Thymus (tissue), 11 donors: ENCODE data around the gene RHOT1. TPM values are rescaled to one million over a fixed set of nuclear protein-coding genes. Genes with fewer than 3 reads are reported as not detected.
A peak's percentile ranks its signal among the peaks of the same experiment; 100 is the strongest.

ENCODE experiments used
- DNase-seq, 9 donors: peaks; one replicate each; pipeline ENCODE4 v3.0.0-alpha.2; 2013; ENCODE audit warnings: low spot score in 9 of 9, low read depth in 6 of 9, missing footprints in 1 of 9
- H3K27ac ChIP-seq, 2 donors: one replicate each; pipeline ENCODE4 v1.5.1; 2013; ENCODE audit warnings: control low read depth in 1 of 2, low read depth in 1 of 2, low read length in 1 of 2, mild to moderate bottlenecking in 1 of 2, moderate library complexity in 1 of 2
- H3K27me3 ChIP-seq, 2 donors: one replicate each; pipeline ENCODE4 v1.5.1; 2013; ENCODE audit warnings: low read length in 1 of 2; ENCODE audit not compliant: control insufficient read depth in 2 of 2, insufficient read depth in 1 of 2
- H3K36me3 ChIP-seq, 2 donors: one replicate each; pipeline ENCODE4 v1.5.1; 2013; ENCODE audit warnings: low read length in 1 of 2, mild to moderate bottlenecking in 1 of 2, moderate library complexity in 1 of 2; ENCODE audit not compliant: control insufficient read depth in 2 of 2, insufficient read depth in 2 of 2
- H3K4me1 ChIP-seq, 2 donors: one replicate each; pipeline ENCODE4 v1.5.1; 2013; ENCODE audit warnings: low read length in 2 of 2; ENCODE audit not compliant: control insufficient read depth in 2 of 2, insufficient read depth in 2 of 2
- H3K4me3 ChIP-seq, 2 donors: one replicate each; pipeline ENCODE4 v1.5.1; 2013; ENCODE audit warnings: low read length in 2 of 2, control low read depth in 1 of 2, mild to moderate bottlenecking in 1 of 2
- H3K9me3 ChIP-seq, 2 donors: one replicate each; pipeline ENCODE4 v1.5.1; 2013; ENCODE audit warnings: low read length in 1 of 2, mild to moderate bottlenecking in 1 of 2; ENCODE audit not compliant: control insufficient read depth in 2 of 2, insufficient read depth in 1 of 2
- WGBS: extraction: QIAGEN DNeasy Blood & Tissue Kit; methylation state at CpG from one replicate; pipeline ENCODE4 v1.1.7; 2013; 5-methylcytosine and 5-hydroxymethylcytosine counted together
- polyA plus RNA-seq: library from polyadenylated mRNA; stranded (reverse); fragments of 200-250 nt; gene quantifications from one replicate; pipeline ENCODE4 v1.2.3, GENCODE V29; 2013
- total RNA-seq: library from RNA; stranded (reverse); fragments of 120-200 nt; gene quantifications from one replicate; pipeline ENCODE4 v1.2.4, GENCODE V29; 2013
- donor health status: healthy.

The RHOT1 gene
- total and polyA plus RNA-seq, 2 donors, result 43.9 to 51.6 TPM

DNA sequence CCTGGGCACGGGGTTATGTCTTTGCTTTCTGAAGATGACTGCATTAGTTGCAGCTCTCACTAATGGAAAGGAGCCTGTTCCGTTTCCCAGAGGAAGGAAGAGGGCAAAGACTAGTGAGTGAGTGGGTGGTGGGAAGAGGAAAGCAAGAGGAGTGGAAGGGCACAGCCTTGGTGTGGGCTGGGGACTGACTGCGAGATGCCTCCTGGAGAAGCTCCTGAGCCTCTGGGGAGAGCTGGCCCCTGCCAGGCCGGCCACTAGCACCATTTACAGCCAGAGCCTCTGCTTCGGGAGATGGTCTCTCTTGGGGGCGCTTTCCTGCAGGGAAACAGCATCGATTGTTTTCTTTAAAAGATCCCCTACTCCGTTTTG is 122.5 kb downstream of the RHOT1 start:
- peaks cover 47 to 85% of the 10 kb centered on the region in 2 donors for H3K27me3 ChIP-seq

DNA sequence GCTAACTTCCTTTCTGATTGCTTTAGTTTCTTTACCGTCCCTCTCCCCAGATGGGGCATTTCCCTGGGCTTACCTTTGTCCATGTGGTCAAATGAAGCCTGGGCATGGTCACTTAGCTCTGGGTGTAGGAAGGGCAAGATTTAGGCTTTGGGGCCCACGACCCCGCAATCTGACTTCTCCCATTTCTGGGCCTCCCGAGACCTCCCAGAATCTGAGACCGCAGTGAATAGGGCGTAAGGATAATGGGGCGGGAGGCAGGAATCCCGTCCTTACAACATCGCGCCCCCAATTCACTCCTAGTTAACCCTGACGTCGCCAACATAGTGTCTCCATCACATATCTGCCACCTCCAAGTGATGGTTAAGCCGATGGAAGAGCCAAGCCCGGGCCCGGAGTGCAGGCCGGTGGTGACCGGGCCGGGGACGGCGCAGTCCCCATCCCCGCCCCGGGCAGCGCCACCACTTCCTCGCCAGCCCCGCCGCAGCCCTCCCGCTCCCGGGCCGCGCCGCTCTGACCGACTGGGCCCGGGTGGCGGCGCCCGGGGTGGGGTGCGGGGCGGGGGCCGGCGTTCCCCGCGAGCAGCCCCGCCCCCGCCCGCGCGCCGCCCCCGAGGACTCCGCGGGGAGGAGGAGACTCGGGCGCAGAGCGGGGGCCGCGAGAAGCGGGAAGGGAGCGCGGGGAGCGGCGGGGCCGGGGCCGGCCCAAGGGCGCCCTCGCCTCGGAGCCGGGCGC is 123.1 kb downstream of the RHOT1 start, which contains the start of gene RHBDL3:
TSS of gene RHBDL3 (plus strand) at position 641 of the 732 bp plus-strand sequence. CDS start 358 bp downstream, outside the sequence.
- Histone ChIP-seq H3K27ac (no peak within 1 kb of the TSS), H3K4me1 (peaks cover 10% of the 10 kb centered on the region in 2 donors), H3K9me3 (no peaks in the 10 kb centered on the region), H3K27me3 (peaks cover 49 to 90% of the 10 kb centered on the region in 2 donors), H3K4me3 (peak within 1 kb of the TSS; percentile 26 to 59), H3K36me3 (no peaks in the 10 kb centered on the region)
- 6% methylated on average over 68 of the region's 68 CpGs for WGBS
- DNase-seq, result no peak

More for the DNA sequence above, 122.5 kb downstream of the RHOT1 start:
- no peak overlapping the region for H3K27ac ChIP-seq
- no peak overlapping the region for H3K4me3 ChIP-seq
- H3K36me3 ChIP-seq, result no peaks in the 10 kb centered on the region
- no peaks in the 10 kb centered on the region for H3K9me3 ChIP-seq
- H3K4me1 ChIP-seq, result peaks cover 10% of the 10 kb centered on the region in 2 donors
- whole genome bisulfite sequencing, result 61% methylated on average over 8 of the region's 8 CpGs
- DNase-seq, result no peak

DNA sequence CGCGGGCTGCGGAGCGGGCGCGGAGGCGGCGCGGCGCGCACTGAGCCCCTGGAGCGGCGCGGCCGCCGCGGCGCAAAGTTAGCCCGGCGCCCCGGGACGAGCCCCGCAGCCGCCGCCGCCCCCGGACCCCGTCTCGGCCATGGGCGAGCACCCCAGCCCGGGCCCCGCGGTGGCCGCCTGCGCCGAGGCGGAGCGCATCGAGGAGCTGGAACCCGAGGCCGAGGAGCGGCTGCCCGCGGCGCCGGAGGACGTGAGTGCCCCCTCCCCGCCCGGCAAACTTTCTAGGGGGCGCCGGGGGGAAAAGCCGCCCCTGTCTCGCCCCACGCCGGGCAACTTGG is 123.7 kb downstream of the RHOT1 start:
- peak overlapping the region; percentile 26 to 59 for H3K4me3 ChIP-seq
- no peaks in the 10 kb centered on the region for H3K9me3 ChIP-seq
- H3K4me1 ChIP-seq, result peaks cover 10% of the 10 kb centered on the region in 2 donors
- no peak for DNase-seq
- H3K36me3 ChIP-seq, result no peaks in the 10 kb centered on the region
- H3K27ac ChIP-seq, result no peak overlapping the region
- under 1% methylated on average over 54 of the region's 55 CpGs for WGBS
- H3K27me3 ChIP-seq, result peaks cover 52 to 91% of the 10 kb centered on the region in 2 donors

DNA sequence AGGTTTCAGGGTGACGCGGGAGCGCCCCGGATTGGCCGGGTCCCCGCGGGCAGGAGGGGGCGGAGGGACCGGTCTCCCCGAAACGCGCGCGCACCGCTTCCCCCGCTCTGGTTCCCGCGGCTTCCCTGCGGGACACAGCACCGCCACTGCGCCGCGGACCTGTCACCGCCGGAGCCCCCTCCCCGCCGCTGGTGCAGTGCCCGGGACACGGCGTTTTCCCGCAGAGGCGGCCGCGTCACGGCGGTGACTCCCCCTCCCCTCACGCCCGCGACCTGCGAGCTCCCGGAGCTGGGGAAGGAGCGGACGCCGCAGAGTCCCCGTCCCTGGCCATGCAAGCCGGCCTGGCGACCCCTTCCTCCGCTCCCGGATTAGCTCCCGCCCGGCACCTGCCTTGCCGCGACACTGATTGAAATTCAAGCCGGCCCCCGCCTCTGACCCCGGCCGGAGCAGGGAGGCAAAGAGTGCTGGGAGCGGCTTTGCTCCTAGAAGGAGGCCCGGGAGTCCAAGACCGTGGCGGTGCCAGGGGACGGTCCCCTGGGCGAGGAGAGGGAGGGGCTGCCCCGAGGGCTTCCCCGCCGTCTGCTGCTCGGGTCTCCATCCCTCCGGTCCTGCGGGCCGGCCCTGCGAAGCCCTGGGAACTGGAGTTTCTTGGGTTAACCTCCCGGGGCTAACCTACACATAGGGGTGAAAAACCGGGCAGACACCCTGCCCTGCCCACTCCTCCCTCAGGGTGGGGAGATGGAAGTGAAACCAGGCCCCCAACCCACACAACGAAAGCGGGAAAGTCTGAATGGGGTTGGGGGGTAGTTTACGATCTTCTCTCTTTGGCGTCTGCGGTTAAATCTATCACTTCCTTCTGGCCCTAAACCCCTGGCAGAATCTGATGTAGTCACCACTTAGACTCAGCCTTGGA is 124.3 kb downstream of the RHOT1 start:
- H3K27ac ChIP-seq, result no peak overlapping the region
- peak overlapping the region; percentile 26 to 59 for H3K4me3 ChIP-seq
- H3K36me3 ChIP-seq, result no peaks in the 10 kb centered on the region
- peaks cover 54 to 88% of the 10 kb centered on the region in 2 donors for H3K27me3 ChIP-seq
- no peaks in the 10 kb centered on the region for H3K9me3 ChIP-seq
- DNase-seq, result no peak
- peaks cover 10% of the 10 kb centered on the region in 2 donors for H3K4me1 ChIP-seq
- WGBS, result under 1% methylated on average over 78 of the region's 78 CpGs

DNA sequence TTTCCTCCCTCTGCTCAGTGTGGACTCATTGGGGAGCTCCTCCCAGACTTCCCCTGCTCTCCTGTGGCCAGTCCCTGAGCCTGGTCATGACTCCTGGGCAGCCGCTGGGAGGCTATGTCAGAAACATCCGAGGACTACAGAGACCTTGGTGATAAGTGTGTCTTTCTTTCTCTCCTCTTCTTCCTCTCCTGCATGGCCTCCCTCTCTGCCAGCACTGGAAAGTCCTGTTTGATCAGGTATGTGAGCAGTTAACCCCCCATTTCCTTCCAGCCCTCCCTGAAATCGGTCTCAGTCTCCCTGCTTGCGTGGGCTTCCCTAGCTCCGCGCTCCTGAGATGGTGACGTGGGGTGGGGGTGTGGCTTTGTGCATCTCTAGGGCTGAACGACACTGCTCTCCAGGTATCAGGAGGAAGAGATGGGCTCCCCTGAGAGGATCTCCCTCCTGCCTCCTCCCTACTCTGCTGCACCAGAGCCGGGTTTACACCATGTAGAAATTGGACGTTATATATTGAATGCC is 125.4 kb downstream of the RHOT1 start:
- 18% methylated on average over 10 of the region's 10 CpGs for WGBS

DNA sequence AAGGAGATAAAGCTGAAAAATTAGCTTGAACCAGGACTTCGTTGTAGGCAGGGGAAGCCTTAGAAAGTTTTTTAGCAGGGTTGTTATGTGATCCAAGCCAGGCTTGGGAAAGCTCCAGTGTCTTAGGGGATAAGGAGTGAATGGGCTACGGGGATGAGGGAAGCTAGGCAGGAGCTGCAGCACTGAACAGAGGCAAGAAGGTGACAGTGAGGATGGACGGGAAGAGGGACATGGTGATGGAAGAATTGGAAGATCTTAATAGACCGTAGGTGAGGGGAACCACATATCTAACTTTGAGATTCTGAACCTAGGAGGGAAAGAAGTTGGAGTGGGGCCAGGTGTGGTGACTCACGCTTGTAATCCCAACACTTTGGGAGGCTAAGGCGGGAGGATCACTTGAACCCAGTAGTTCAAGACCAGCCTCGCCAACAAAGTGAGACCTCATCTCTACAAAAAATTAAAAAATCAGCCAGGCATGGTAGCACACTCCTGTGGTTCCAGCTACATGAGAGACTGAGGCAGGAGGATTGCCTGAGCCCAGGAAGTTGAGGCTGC is 126.5 kb downstream of the RHOT1 start:
- Histone ChIP-seq H3K27me3 (peaks cover 51 to 76% of the 10 kb centered on the region in 2 donors), H3K4me3 (no peak overlapping the region), H3K36me3 (no peaks in the 10 kb centered on the region), H3K27ac (no peak overlapping the region), H3K4me1 (peaks cover 10% of the 10 kb centered on the region in 2 donors), H3K9me3 (no peaks in the 10 kb centered on the region)
- WGBS, result 95% methylated on average over 7 of the region's 7 CpGs
- DNase-seq, result no peak

More for the DNA sequence above, 125.4 kb downstream of the RHOT1 start:
- no peak for DNase-seq
- Histone ChIP-seq H3K27ac (no peak overlapping the region), H3K4me1 (peaks cover 10% of the 10 kb centered on the region in 2 donors), H3K4me3 (no peak overlapping the region), H3K9me3 (no peaks in the 10 kb centered on the region), H3K36me3 (no peaks in the 10 kb centered on the region), H3K27me3 (peaks cover 54 to 86% of the 10 kb centered on the region in 2 donors)

DNA sequence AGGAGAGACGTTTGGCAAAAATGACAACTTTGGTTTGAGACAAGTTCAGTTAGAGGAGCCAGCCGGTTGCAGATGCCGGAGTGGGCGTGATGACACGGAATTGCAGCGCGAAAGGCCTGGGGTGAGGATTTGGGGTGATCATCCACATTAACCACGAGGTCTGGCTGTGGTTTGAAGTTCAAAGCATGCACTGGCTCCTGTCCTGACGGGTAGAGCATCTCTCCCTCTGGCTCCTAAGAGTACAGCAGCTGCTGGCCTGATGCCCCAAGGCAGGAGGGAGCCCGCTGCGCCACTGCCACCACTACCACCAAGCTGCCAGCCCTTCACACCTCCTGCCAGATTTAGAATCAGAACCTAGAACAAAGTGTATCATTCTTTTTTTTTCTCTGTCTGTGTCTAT is 127.1 kb downstream of the RHOT1 start:
- Histone ChIP-seq H3K4me3 (no peak overlapping the region), H3K36me3 (no peaks in the 10 kb centered on the region), H3K27me3 (peaks cover 51 to 72% of the 10 kb centered on the region in 2 donors), H3K27ac (no peak overlapping the region), H3K9me3 (no peaks in the 10 kb centered on the region), H3K4me1 (peaks cover 10% of the 10 kb centered on the region in 2 donors)
- no peak for DNase-seq
- 53% methylated on average over 11 of the region's 11 CpGs for WGBS

DNA sequence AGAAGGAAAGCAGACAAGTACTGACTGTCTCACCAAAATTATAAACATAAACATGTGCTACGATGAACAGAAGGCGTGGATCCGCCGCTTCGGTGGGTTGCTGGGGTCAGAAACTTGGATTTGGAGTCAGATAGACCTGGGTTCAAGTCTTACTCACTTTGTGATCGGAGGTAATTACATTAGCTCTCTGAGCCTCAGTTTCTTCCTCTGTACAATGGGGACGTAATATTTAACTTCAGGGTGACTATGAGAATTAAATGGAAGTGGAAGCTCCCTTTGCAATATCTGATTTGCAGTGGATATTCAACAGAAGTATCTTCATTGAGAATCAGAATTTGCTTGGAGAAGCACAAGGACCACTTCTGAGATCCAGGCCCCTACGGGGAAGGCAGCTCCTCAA is 129.5 kb downstream of the RHOT1 start:
- no peak overlapping the region for H3K4me3 ChIP-seq
- no peak for DNase-seq
- H3K4me1 ChIP-seq, result peaks cover 4 to 6% of the 10 kb centered on the region in 2 donors
- no peaks in the 10 kb centered on the region for H3K36me3 ChIP-seq
- WGBS, result 97% methylated on average over 8 of the region's 8 CpGs
- H3K27me3 ChIP-seq, result peaks cover 33 to 60% of the 10 kb centered on the region in 2 donors
- no peak overlapping the region for H3K27ac ChIP-seq
- no peaks in the 10 kb centered on the region for H3K9me3 ChIP-seq
